IMR-90 (cell line): Measurements from ENCODE around the gene SIT1. TPM values are rescaled to one million over a fixed set of nuclear protein-coding genes. Genes with fewer than 3 reads are reported as not detected.

Experiments
- ATAC-seq: fragments of 200-7000 bp; cut with Tn5 transposase; 2 replicates; pipeline ENCODE4 v1.9.1; 2020; ENCODE audit warnings: low read depth, mild to moderate bottlenecking, moderate library complexity
- BruUV-seq: library from RNA; stranded (reverse); fragments of 400-500 nt; replicated peaks from 2 replicates; lab custom pipeline; 2021; lab: Mats Ljungman, UMichigan
- CTCF ChIA-PET: fragments of 300-600 bp; formaldehyde crosslinking; extraction: SDS; loops from one replicate; lab custom pipeline; 2021; ENCODE audit warnings: antibody characterized with exemption; lab: Yijun Ruan, JAX
- POLR2A ChIA-PET: fragments of 300-600 bp; sonication (Branson Sonifier 250); formaldehyde crosslinking; loops from one replicate; lab custom pipeline; 2022; ENCODE audit warnings: antibody characterized with exemption; ENCODE audit not compliant: unreplicated experiment; lab: Charles Lee
- DNase-seq: peaks from one replicate; pipeline ENCODE4 v3.0.0; 2013
- H2AFZ ChIP-seq: replicated peaks from 2 replicates; pipeline ENCODE3; 2013; ENCODE audit warnings: low read length, mild to moderate bottlenecking; ENCODE audit not compliant: poor library complexity
- H2AK5ac ChIP-seq: 2 replicates; pipeline ENCODE4 v1.6.1; 2013; ENCODE audit warnings: low read depth, low read length, inconsistent platforms
- H2AK9ac ChIP-seq: replicated peaks from 2 replicates; pipeline ENCODE3; 2013; ENCODE audit warnings: mild to moderate bottlenecking, low read depth, low read length, moderate library complexity; ENCODE audit not compliant: poor library complexity
- H2BK120ac ChIP-seq: 2 replicates; pipeline ENCODE4 v1.6.1; 2013; ENCODE audit warnings: low read depth, low read length, inconsistent platforms
- H2BK15ac ChIP-seq: 3 replicates; pipeline ENCODE4 v1.6.1; 2013; ENCODE audit warnings: low read depth, low read length, inconsistent platforms
- H2BK20ac ChIP-seq: 2 replicates; pipeline ENCODE4 v1.6.1; 2013; ENCODE audit warnings: low read depth, mild to moderate bottlenecking, inconsistent platforms, low read length, moderate library complexity
- H2BK5ac ChIP-seq: 2 replicates; pipeline ENCODE4 v1.6.1; 2013; ENCODE audit warnings: mild to moderate bottlenecking, low read depth, low read length, inconsistent platforms; ENCODE audit not compliant: poor library complexity, severe bottlenecking
- H3K14ac ChIP-seq: replicated peaks from 2 replicates; pipeline ENCODE4 v1.6.1; 2013; ENCODE audit warnings: low read depth, low read length, inconsistent platforms
- H3K18ac ChIP-seq: 2 replicates; pipeline ENCODE4 v1.6.1; 2013; ENCODE audit warnings: low read depth, low read length, control low read depth
- H3K23ac ChIP-seq: 2 replicates; pipeline ENCODE4 v1.6.1; 2013; ENCODE audit warnings: low read depth, low read length, inconsistent platforms
- H3K27ac ChIP-seq: 2 replicates; pipeline ENCODE4 v1.5.1; 2013; ENCODE audit warnings: mild to moderate bottlenecking, control low read depth, low read length; ENCODE audit not compliant: insufficient read depth
- H3K27me3 ChIP-seq: 2 replicates; pipeline ENCODE4 v1.6.1; 2013; ENCODE audit warnings: low read length; ENCODE audit not compliant: control insufficient read depth, insufficient read depth
- H3K36me3 ChIP-seq: 2 replicates; pipeline ENCODE4 v1.6.1; 2013; ENCODE audit warnings: low read length, mixed read lengths; ENCODE audit not compliant: control insufficient read depth, insufficient read depth
- H3K4ac ChIP-seq: 2 replicates; pipeline ENCODE4 v1.6.1; 2013; ENCODE audit warnings: low read depth, low read length, inconsistent platforms
- H3K4me1 ChIP-seq: 2 replicates; pipeline ENCODE4 v1.6.1; 2013; ENCODE audit warnings: low read length, mixed read lengths; ENCODE audit not compliant: control insufficient read depth, insufficient read depth
- H3K4me2 ChIP-seq: 2 replicates; pipeline ENCODE4 v1.6.1; 2013; ENCODE audit warnings: low read depth, mild to moderate bottlenecking, control low read depth, low read length, moderate library complexity
- H3K4me3 ChIP-seq: 2 replicates; pipeline ENCODE4 v1.5.1; 2013; ENCODE audit warnings: low read depth, mild to moderate bottlenecking, control low read depth, low read length, moderate library complexity; ENCODE audit not compliant: insufficient read depth
- H3K56ac ChIP-seq: 2 replicates; pipeline ENCODE4 v1.6.1; 2013; ENCODE audit warnings: low read length, inconsistent platforms; ENCODE audit not compliant: insufficient read depth; ENCODE audit errors: extremely low read depth
- H3K79me1 ChIP-seq, 2 experiments: 2 replicates each; pipeline ENCODE4 v1.6.1; 2013; ENCODE audit warnings: low read length in 2 of 2, inconsistent platforms in 1 of 2, low read depth in 1 of 2
- H3K9ac ChIP-seq: 2 replicates; pipeline ENCODE4 v1.6.1; 2013; ENCODE audit warnings: low read depth, low read length, control low read depth
- H3K9me1 ChIP-seq: 2 replicates; pipeline ENCODE4 v1.6.1; 2013; ENCODE audit warnings: low read length, inconsistent platforms; ENCODE audit not compliant: insufficient read depth
- H3K9me3 ChIP-seq: 2 replicates; pipeline ENCODE4 v1.6.1; 2013; ENCODE audit warnings: low read length; ENCODE audit not compliant: control insufficient read depth, insufficient read depth
- H4K20me1 ChIP-seq: 2 replicates; pipeline ENCODE4 v1.6.1; 2013; ENCODE audit warnings: low read length, inconsistent platforms; ENCODE audit not compliant: insufficient read depth
- H4K5ac ChIP-seq: 2 replicates; pipeline ENCODE4 v1.6.1; 2013; ENCODE audit warnings: mild to moderate bottlenecking, low read depth, low read length, control low read depth
- H4K8ac ChIP-seq, 2 experiments: 2 replicates each; pipeline ENCODE4 v1.6.1; 2013; ENCODE audit warnings: low read depth in 2 of 2, low read length in 2 of 2, control low read depth in 1 of 2, inconsistent platforms in 1 of 2
- H4K91ac ChIP-seq: 2 replicates; pipeline ENCODE4 v1.6.1; 2013; ENCODE audit warnings: low read depth, low read length, inconsistent platforms; ENCODE audit not compliant: insufficient read depth
- WGBS, 2 experiments: methylation state at CpG; one replicate each; pipeline versions ENCODE4 v1.1.5 to v1.1.7; 2013; ENCODE audit warnings: missing lambda C conversion rate in 2 of 2; ENCODE audit not compliant: insufficient read length in 1 of 2; ENCODE audit errors: extremely low coverage in 2 of 2; 5-methylcytosine and 5-hydroxymethylcytosine counted together
- dilution Hi-C: fragments of 300-500 bp; cut with HindIII; formaldehyde crosslinking; loops from one replicate; pipeline ENCODE4 v1.14.3; 2018; ENCODE audit warnings: low sequenced_read_pairs; ENCODE audit not compliant: unreplicated experiment
- in situ Hi-C: fragments of 300-500 bp; cut with MboI; formaldehyde crosslinking; loops from 3 replicates; pipeline ENCODE4 v1.14.3; 2019; ENCODE audit warnings: low sequenced_read_pairs, inconsistent platforms, mixed read lengths
- intact Hi-C: fragments of 100-400 bp; cut with micrococcal nuclease; formaldehyde crosslinking; loops from 2 replicates; pipeline ENCODE4 v1.10.0; 2022
- polyA plus RNA-seq, 3 experiments: library from polyadenylated mRNA; depleted of rRNA; stranded (reverse); fragments of >200 nt; gene quantifications; 2 replicates each; pipeline ENCODE4 v1.2.3, GENCODE V29; 2012; ENCODE audit warnings: low replicate concordance in 1 of 3
- total RNA-seq: library from RNA; depleted of rRNA; stranded (reverse); fragments of >200 nt; gene quantifications from 2 replicates; pipeline ENCODE4 v1.2.3, GENCODE V29; 2012
- TF ChIP-seq, protein P1 (sequence below): fragments of 150-350 bp; IDR thresholded peaks from 2 replicates; pipeline ENCODE4 v1.6.1; 2017; ENCODE audit warnings: mild to moderate bottlenecking, antibody characterized with exemption, low read length, low read depth

SIT1 gene
- total and polyA plus RNA-seq, 2 of the 4 experiments (the other 2 are of a cell fraction): not detected

DNA sequence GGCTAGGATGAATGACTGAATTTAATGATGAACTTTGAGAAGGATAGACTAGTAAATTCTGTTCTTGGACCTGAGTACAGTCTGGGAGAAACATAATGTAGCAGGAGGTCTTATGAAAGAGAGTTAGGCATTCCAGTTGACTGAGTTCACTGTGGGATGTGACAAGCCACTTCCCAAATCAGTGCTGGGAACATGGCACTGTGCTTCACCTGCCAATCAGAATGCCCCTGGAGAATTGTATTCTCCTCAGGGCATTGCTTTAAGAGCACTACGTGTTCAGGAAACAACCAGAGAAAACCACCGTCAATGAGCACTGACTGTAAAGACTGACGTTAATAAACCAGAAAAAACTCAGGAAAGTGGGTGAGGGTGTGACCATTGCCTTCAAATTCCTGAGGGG is 8.6 kb upstream of the SIT1 start:
- H4K8ac ChIP-seq: no peak overlapping the region
- H2AFZ ChIP-seq: no peak overlapping the region
- ChIA-PET POLR2A (no interaction called here), CTCF (interaction anchor here (0.8 to 3.1 kb wide), 5 partner anchors 11 to 131 kb away, joined by 3 to 19 read pairs (median 3); no protein-coding TSS in a partner anchor)
- no peak overlapping the region for H3K18ac ChIP-seq
- peak overlapping the region; percentile 70 for H3K4me2 ChIP-seq
- DNase-seq (peak; percentile 49), ATAC-seq (no peak)
- H3K56ac ChIP-seq: 0 out of 2 replicates have a peak overlapping the region, but pooled peaks have one; percentile 80
- peak overlapping the region; percentile 85; the same call in 1 of the 2 replicates for H3K9ac ChIP-seq
- H2BK15ac ChIP-seq: peak overlapping the region; percentile 5; the same call in 1 of the 3 replicates
- peaks cover 22 to 53% of the 10 kb centered on the region in 2 experiments; a peak in 3 of 4 replicates for H3K79me1 ChIP-seq
- H3K4me1 ChIP-seq: peaks cover 10% of the 10 kb centered on the region
- H2BK20ac ChIP-seq: peak overlapping the region; percentile 18; the same call in 1 of the 2 replicates
- peaks cover 11% of the 10 kb centered on the region for H3K36me3 ChIP-seq
- peak overlapping the region; percentile 78; the same call in 1 of the 2 replicates for H3K23ac ChIP-seq
- H3K9me1 ChIP-seq: peaks cover 6% of the 10 kb centered on the region
- H2AK9ac ChIP-seq: no peak overlapping the region
- intact Hi-C loops (loop anchor here (5.0 to 10.0 kb wide), 4 partner anchors 33 to 175 kb away; partner anchors contain the start of genes HINT2 and SPAG8), in situ Hi-C loops (loop anchor here (10.0 kb wide), 1 partner anchor 155 kb away; no protein-coding TSS in a partner anchor), dilution Hi-C loops (no loop called here)
- H4K91ac ChIP-seq: no peak overlapping the region; the same call in 1 of the 2 replicates
- peak overlapping the region; percentile 20; the same call in 1 of the 2 replicates for H2AK5ac ChIP-seq
- H4K20me1 ChIP-seq: peaks cover 3% of the 10 kb centered on the region; the same call in 1 of the 2 replicates
- no peak overlapping the region for H2BK120ac ChIP-seq
- H3K27ac ChIP-seq: no peak overlapping the region
- H3K4ac ChIP-seq: peak overlapping the region; percentile 92; the same call in 1 of the 2 replicates
- TF ChIP-seq, protein P1, sequence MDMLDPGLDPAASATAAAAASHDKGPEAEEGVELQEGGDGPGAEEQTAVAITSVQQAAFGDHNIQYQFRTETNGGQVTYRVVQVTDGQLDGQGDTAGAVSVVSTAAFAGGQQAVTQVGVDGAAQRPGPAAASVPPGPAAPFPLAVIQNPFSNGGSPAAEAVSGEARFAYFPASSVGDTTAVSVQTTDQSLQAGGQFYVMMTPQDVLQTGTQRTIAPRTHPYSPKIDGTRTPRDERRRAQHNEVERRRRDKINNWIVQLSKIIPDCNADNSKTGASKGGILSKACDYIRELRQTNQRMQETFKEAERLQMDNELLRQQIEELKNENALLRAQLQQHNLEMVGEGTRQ: no peak
- no peak overlapping the region for H4K5ac ChIP-seq
- BruUV-seq: no TSS peak
- no peaks in the 10 kb centered on the region for H3K27me3 ChIP-seq
- peak overlapping the region; percentile 87 for H2BK5ac ChIP-seq
- H3K14ac ChIP-seq: peak overlapping the region; percentile 94; the same call in 1 of the 2 replicates
- no peaks in the 10 kb centered on the region for H3K9me3 ChIP-seq
- peak overlapping the region; percentile 78; the same call in 1 of the 2 replicates for H3K4me3 ChIP-seq
- 79% methylated on average over 3 of the region's 3 CpGs; no CpG with 5 or more reads in 1 of the 2 experiments for WGBS, 2 experiments
